HG02610 (cell line): ENCODE data around the gene AIRE.
"Not testable (repeated sequence)": the region's sequence is repeated elsewhere in the genome, so short reads cannot be mapped to it uniquely, and the experiment has no call there.

Source experiments
- ATAC-seq: cut with Tn5 transposase; IDR thresholded peaks from one replicate; pipeline ENCODE4 v1.9.1; 2021; ENCODE audit warnings: mild to moderate bottlenecking, moderate library complexity; ENCODE audit not compliant: unreplicated experiment

Gene AIRE

DNA sequence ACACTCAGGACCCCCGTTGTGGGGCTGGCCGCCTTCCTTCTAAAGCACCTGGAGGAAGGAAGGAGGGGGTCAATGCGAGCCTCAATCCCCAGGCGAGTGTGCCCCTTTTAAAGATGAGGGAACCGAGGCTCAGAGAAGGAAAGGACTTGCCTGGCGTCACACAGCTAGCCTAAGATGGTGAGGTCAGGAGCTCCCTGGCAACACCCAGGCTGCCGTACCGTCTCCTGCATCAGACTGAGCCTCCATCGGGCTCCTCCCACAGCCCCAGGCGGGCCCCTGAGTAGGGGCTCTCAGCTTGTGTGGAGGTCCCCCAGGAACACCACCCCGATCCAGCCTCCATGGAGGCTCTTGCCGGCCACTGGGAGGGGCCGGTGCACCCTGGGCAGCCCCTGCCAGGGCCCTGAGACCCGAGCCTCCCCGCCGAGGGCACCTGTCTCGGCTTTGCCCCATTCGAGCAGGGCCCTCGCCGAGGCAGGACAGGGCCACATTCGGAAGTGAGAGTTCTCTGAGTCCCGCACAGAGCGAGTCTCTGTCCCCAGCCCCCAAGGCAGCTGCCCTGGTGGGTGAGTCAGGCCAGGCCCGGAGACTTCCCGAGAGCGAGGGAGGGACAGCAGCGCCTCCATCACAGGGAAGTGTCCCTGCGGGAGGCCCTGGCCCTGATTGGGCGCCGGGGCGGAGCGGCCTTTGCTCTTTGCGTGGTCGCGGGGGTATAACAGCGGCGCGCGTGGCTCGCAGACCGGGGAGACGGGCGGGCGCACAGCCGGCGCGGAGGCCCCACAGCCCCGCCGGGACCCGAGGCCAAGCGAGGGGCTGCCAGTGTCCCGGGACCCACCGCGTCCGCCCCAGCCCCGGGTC is at the start of gene AIRE:
AIRE (plus strand) TSS at position 739 of the 855 bp plus-strand sequence. CDS start 131 bp downstream, outside the sequence.
- no peak for ATAC-seq

DNA sequence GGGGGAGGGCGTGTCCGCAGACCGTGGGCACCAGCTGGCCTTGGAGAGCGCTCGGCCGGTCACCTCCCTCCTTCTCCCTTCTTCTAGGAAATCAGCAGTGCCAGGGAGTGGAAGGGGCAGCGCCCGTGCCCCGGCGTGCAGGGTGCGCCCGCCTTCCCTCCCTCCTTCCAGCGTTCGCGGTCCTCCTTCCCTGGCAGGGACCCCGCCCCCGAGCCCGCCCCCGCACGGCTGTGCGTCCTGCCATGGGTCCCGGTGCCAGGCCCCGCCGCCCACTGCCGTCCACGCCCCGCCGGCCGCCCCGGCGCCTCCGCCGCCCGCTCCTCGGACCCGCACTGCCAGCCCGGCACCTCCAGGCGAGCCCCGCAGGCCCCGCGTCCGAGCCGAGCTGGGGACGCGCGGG is 45.3 kb upstream of the AIRE start:
- ATAC-seq: not testable (repeated sequence)

DNA sequence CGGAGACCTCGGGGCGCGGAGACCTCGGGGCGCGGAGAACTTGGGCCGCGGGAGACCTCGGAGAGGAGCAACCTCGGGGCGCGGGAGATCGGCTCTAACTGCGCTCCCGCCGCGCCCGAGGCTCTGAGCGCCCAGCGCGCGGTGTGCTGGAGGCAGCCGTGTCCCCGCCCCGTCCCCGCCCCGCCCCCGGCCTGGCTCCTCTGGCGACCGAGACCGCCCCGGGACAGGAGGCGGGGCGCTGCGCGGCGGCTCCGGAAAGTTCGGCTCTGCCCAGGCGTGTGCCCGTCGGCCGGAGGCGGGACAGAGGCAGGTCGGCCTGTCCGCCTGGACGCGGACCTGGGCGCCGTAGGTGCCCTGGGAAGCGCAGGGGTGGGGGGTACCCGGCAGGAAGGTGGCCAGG is 44.8 kb upstream of the AIRE start, which contains the start of gene ICOSLG:
ICOSLG (minus strand) TSS at position 102 of the 400 bp plus-strand sequence. CDS start 126 bp downstream, outside the sequence.
- peak; percentile 34 for ATAC-seq

DNA sequence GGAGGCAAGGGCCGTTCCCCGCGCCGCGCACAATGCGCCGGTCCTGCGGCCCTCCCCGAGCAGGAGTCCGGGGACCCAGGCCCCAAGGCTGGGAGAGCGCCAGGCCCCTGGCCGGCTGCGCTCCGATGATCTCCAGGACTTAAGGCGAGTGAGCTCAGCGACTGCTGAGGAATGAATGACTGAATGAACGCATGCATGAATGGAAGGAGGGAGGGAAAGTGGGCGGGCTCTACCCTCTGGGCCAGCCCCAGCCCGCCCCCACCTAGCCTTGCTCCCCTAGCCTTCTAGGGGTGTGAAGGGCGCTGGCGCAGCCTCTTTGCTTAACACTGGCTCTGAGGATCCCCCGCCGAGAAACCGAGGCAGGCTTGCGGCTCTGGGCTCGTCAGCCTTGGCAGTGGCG is 44.4 kb upstream of the AIRE start:
- ATAC-seq: peak; percentile 29

DNA sequence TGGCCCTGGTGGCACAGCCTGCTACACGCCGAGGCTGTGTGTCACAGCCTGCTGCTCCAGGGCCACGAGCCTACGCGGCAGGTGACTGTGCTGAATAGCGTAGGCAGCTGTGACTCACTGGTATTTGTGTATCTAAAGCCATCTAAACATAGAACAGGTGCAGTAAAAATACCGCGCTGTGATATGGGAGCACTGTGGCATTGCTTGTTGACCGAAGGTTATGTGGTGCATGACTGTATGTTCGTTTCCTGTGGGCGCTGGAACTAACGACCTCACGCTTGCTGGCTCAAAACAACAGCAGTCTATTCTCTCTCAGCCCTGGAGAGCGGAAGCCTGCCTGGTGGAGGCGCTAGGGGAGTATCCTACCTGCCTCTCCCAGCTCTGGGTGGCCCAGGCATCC is 41.7 kb upstream of the AIRE start:
- ATAC-seq: peak; percentile 50

DNA sequence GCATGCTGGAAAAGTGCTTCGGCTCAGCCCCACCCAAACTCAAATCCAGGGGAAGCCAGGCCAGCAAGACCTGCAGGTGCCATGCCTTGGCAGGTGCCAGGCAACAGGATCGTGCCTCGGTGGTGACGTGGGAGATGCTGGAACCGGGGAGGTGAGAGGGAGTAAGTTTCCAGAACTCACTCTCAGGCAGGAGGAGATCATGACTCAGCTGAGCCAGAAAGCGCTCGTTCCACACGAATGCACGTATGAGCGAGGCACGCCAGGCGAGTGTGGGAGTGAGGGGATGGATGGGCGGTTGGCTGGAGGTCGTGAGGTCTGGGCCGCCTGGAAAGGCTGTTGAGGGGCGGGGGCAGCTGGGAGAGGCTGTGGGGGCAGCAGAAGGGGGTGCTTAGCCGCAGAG is 37.8 kb upstream of the AIRE start:
- ATAC-seq: not testable (repeated sequence)

DNA sequence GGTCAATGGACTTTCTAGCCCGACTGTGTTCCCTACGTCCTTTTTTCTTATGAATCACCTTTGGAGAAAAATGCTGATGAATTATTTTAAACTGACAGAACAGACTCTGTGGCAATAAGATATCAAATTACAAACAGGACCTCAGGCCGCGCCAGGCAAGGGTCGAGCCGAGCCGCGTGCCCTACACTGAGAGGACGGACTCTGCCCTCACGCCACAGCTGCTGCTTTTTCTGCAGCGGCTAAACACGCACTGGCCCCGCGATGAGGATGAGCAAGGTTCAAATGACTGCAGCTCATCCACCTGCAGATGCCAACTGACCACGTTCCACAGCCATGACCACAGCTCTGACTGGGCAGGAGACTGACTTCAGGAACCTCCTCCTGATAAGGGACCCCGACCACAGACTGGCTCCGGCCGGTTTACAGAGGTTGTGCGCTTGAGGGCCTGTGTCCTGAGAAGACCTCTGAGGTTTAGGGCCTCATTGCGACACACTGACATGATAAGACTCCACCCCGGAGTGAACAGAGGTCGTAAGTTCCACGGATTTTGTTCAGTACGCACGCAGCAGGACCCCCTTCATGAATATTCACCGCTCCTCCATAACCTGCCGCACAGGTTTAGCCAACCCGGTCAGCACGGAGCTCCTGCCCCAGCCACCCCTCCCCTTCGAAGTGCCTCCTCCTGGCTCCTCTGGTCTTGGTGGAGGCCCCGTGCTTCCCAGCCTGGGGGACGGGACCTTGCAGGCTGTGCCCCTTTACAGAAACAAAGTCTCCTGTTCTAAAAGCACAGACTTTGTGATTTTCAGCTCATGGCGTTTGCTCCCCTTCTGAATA is 36.3 kb upstream of the AIRE start:
- ATAC-seq: not testable (repeated sequence)

DNA sequence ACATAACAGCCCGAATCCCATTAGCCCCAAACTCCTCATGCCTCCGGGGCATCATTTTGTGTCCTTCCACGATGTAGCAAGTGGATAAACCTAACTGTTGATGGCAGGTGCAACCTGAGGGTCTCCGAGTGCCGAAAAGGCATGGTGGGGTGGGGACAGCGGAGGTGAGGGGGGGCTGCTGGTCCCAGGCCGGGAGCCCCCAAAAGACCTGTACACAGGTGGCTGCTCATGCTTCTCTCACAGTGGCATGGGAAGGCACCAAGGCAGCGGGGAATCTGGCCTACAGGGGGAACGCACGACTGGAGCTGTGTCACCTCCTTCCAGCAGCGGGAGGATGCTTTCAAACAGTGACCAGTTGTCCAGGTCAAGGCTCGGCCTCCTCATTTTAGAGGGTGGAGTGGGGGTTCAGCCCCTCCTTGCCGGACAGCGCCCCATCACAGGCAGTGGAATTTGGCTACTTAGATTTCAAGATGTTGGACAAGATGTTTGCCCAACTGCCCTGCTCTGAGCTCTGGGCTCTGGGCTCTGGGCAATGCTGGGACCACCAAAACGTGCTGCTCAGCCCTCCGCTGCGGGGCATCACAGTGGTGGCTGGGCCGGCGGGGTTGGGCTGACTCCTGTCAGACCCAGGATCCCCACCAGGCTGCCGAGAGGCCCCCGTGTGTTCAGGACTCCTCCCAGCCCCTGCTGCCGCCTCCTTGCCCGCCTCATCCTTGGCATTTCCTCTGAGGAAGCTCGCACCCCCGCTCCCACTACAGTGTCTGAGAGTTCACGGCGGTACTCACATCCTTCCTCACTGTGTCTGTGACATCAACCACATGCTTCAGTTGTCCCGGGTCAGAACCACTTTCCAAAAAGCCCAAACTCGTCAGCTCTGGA is 31.6 kb upstream of the AIRE start:
- ATAC-seq: no peak

DNA sequence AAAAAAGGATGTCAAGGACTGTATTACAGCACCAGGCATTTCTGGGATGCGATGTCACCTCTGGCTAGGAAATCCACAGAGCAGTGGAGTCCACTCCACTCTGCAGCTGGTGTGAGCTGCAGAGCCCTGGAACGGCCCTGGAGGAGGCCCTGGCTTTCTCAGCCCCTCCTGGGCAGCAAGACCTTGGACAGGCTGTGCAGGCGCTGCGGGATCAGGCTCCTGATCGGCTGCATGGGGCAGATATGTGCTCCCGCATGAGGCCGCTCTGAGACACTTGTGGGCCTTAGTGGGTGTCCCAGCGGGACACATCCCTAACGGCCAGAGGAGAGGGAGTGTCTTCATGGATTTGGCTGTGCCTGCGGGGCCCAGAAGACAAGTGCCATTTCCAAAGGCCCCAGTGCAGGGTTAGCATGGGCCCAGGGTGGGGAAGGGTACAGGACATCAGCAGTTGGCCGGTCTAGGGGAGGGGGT is 30.1 kb upstream of the AIRE start:
- ATAC-seq: no peak

DNA sequence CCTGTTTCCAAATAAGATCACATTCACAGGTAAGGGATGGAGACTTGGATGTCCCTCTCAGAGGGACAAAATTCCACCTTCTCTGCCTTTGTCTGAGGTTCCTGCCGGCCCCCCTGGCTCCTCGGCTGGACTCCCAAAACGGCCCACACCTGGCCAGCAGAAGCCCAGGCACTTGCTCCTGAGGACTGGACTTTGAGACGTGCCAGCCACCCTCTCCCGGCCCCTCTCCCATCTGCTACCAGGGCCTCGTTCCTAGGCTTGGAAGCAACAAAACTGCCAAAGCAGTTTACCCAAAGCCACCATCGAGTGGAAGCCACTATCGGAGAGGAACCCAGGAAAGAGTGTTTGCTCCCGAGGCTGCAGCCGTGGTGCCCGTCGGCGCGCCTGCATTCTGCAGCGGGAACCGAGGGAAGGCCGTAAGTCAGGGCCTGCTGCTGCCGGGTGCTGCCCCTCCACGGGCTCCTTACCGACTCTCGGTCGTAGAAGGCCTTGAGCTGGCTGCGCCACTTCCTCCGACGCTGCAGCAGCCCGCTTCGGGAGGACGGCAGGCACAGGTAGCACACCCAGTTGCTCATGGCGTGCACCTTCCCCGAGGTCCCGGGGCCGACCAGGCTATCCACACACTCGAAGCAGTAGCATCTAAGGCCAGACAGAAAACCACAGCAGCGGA is 27.5 kb upstream of the AIRE start:
- no peak for ATAC-seq

DNA sequence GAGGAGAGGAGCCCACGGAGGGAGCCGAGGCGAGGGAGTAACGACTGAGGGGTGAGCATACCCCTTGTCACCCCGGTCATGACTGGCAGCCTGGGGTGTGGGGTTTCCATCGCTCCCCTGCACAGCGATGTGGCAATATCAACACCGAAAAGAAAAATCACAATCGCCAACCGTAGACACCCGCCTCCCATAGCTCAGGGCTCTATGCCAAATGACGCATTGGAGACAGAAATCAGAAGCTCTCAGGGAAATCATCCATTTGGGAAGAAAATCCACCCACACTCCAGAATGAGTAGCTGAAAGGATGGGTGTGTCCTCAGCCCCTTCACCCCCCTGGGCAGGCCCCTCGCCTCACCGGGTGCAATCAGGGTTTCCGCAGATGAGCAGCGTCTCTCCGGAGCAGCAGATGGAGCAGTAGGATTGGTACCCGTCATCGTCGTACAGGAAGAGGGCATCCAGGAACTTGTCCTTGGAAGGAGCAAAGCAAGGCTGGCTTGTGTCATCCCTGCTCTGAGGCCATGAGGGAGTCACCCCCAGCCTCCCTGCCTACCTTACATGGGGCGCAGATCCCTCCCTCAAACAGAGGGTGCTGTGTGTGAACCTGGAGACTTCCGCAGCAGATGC is 26.5 kb upstream of the AIRE start:
- ATAC-seq: no peak

DNA sequence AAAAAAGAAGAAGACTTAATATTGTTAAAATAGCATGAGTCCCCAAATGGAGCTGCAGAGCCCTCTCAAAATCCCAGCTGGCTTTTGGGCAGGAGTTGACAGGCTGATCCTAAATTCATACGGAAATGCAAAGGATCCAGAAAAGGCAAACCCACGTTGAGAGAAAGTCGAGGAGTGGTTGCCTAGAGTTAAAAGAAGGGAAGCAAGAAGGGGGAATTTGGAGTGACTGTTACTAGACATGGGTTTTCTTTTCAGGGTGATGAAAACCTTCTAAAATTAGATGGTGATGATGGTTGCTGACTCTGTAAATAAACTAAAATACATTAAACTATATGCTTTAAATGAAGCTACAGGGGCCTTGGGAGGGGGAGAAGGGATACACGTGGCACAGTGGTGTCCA is 25.6 kb upstream of the AIRE start:
- ATAC-seq: no peak

DNA sequence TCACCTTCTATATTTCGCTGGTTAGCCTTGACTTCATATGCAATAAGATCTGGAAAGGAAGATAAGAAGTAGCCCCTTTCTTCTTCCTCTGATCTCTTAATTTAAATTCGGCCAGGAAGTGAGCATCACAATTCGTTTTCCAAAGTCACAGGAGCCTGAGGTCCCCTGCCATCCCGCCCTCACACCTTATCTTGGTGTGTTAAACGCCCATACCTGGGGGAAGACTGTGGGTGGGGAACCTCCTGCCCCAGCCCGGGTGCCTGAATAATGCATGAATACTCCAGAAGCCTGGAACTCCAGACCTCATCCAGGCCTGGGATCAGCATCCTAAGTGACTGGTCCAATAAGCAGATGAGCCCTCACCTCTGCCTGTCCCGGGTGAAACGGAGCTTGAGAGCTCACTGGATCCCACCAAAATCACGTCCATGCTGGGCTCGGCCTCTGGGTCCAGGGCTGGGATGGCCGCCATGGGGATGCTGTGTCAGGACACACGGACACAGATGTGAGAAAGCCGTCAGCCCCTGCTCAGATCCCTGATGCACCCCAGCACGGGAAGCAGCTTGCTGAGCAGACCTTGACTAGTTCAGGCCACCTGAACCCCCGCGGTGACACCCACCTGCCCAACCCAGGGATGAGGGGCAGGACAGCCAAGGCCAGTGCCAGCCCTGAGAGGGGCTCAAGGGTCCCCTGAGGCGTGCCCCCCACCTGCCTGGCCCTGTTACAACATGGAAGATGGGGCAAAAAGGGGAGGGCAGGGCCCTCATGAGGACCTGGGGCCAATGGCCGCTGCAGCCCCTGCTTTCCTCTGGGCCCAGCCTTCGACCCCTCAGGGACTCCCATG is 24.7 kb upstream of the AIRE start:
- no peak for ATAC-seq

DNA sequence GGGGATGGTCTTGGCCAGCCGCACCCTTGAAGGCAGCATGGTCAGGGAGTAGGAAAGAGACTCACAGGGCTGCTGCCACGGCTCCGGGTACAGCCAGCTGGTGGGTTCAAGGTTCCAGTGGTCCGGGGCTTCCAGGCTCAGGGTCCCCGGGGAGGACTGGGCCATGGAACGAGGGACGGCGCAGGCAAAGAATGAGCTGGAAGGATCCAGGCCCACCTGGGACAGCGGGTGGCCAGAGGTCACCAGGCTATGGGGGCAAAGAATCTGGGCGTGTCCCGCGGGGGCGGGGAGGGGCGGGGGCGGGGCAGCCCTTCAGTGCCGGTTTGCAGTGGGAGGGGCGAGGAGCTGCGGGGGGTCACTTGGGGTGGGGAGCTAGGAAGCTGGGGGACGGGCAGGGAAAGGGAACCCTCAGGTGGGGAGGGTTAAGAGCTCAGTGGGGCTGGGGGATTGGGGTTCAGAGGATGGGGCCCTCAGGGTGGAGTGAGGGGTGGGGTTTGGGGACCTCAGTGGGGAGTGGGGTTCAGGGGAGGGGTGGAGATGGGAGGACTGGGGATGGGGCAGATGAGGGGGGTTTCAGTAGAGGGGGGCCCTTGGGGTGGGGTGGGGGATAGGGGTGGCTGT is 23.9 kb upstream of the AIRE start, which contains the start of gene DNMT3L:
DNMT3L (minus strand) TSS at position 223 of the 621 bp plus-strand sequence. CDS start 638 bp downstream, outside the sequence.
- ATAC-seq: no peak

DNA sequence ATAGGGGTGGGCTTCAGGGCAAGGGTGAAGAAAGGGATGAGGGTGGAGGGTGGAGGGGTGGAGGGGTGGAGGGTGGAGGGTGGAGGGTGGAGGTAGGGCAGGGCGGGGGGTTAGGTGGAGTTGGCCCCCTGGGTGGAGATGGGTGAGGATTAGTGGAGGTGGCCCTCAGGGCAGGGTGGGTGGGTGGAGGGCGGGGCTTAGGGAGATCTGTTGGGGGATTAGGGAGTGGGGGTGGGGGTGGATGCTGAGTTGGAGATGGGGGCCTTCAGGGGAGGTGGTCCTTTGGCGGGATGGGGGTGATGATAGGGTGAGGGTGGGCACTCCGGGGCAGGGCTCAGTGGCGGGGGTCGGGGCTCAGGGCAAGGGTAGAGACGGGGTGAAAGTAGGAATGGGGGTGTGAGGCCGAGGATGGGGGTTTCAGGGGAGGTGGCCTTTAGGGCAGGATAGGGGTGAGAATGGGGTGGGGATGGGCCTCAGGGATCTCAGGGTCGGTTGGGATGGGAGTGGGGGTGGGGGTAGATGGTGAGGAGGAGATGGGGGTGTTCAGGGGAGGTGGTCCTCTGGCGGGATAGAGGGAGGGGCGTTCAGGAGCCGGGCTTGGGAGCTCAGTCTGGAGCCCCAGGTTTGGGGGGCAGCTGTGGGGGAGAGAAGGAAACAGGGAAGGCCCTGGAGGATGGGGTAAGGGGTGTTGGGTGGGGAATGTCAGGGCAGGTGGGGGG is 23.2 kb upstream of the AIRE start:
- no peak for ATAC-seq

DNA sequence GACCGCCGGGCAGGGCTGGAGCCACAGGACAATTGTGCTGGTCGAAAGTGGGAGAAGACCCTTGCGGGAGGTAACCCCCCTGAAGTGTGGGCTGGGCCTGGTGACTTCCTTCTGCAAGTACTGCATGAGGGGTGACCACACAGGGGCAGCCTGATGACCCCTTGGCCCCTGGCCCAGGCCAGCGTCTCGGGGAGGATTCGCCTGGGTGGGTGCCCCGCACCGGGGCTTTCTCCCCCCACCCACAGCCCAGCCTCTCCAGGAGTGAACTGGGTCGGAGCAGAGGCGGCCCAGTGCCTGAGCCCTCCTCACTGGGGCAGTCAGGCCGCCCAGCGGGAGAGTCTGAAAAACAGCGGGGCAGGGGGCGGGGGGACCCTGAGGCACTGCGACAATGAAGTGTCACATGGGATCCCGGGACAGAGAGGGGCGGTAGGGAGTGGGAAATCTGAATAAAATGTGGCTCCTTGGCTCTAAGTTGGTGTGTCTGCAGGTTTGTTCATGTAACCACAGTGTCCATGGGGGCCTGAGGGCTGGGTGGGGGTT is 22.4 kb upstream of the AIRE start:
- ATAC-seq: no peak

DNA sequence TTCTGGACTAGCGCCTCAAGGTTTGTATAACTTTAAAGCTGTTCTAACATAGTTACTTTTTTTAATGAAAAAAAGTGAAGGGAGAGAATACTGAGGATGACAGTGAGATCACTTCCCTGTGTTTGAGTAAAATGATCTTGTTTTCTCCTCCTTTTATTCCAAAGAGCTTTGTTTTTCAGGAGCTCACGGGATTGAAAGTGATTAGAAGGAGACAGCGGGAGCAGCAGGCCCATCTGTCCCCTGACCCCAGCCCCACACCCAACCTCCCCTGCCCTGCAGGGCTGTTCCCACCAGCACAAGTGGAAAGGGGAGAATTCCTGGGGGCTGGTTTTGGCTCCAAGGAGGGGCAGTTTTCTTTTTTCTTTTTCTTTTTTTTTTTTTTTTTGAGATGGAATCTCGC is 21.9 kb upstream of the AIRE start:
- ATAC-seq: no peak
